ENCODE results near the gene TBC1D14. TPM values are rescaled to one million over a fixed set of nuclear protein-coding genes. Genes with fewer than 3 reads are reported as not detected.

Gene TBC1D14
- total and polyA plus RNA-seq, 2 of the 4 experiments (the other 2 are of a cell fraction): 31.7 to 40.7 TPM

DNA sequence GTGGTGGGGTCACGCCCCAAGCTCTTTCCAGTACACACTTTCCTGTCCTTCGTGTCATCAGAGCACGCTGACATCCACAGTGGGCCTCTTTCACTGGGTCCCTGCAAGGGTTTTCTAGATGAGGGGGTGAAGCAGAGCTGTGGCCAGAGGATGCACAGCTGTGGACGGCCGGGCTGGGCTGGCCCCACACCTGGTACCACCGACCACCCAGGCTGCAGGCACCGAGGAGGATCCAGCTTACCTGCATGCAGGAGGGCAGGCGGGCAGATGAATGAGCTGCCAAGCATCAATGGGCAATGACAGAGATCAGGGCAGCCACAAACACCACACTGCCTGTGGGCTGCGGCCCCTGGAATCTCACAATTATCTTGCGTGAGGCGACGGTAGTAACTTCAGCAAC lies 167.7 kb downstream of the TBC1D14 start:
- in situ Hi-C loops (cut with MboI; ENCODE audit: low sequenced_read_pairs): no loop called here

More for the DNA sequence above, 167.7 kb downstream of the TBC1D14 start:
- H3K4me3 ChIP-seq (ENCODE audit: insufficient read depth, low read depth, low read length): no peak overlapping the region
- H3K14ac ChIP-seq (replicated peaks; ENCODE audit: low read depth, low read length): no peak overlapping the region
- H4K20me1 ChIP-seq (ENCODE audit: insufficient read depth, low read length): no peaks in the 10 kb centered on the region
- intact Hi-C loops (cut with micrococcal nuclease) (no loop called here), dilution Hi-C loops (cut with HindIII; ENCODE audit: low sequenced_read_pairs, unreplicated experiment) (no loop called here)
- H3K18ac ChIP-seq (ENCODE audit: low read depth, low read length): no peak overlapping the region
- H3K4ac ChIP-seq (ENCODE audit: low read depth, low read length): no peak overlapping the region
- no peaks in the 10 kb centered on the region for H3K79me1 ChIP-seq (ENCODE audit: low read depth in 1 of 2, low read length in 2 of 2)
- H2BK5ac ChIP-seq (ENCODE audit: low read depth, low read length, poor library complexity, severe bottlenecking): no peak overlapping the region
- 0 out of 2 replicates have a peak, but pooled peaks cover 2% of the 10 kb centered on the region for H3K4me1 ChIP-seq (ENCODE audit: control insufficient read depth, insufficient read depth, low read length)
- H4K91ac ChIP-seq (ENCODE audit: insufficient read depth, low read depth, low read length): no peak overlapping the region
- no peak overlapping the region for H2BK15ac ChIP-seq (ENCODE audit: low read depth, low read length)
- peaks cover 14% of the 10 kb centered on the region for H3K27me3 ChIP-seq (ENCODE audit: control insufficient read depth, insufficient read depth, low read length)
- H3K27ac ChIP-seq (ENCODE audit: insufficient read depth, low read length): no peak overlapping the region
- DNase-seq (no peak), ATAC-seq (ENCODE audit: low read depth) (no peak)
- WGBS, 2 experiments (ENCODE audit: extremely low coverage in 2 of 2, insufficient read length in 1 of 2): 77% methylated on average over 5 of the region's 12 CpGs; no CpG with 5 or more reads in 1 of the 2 experiments
- no peak overlapping the region for H2AFZ ChIP-seq (replicated peaks; ENCODE audit: low read length, poor library complexity)
- H2BK20ac ChIP-seq (ENCODE audit: low read depth, low read length): no peak overlapping the region
- no peak overlapping the region for H3K56ac ChIP-seq (ENCODE audit: extremely low read depth, insufficient read depth, low read length)
- no peak overlapping the region for H2AK9ac ChIP-seq (replicated peaks; ENCODE audit: low read depth, low read length, poor library complexity)
- H2BK120ac ChIP-seq (ENCODE audit: low read depth, low read length): no peak overlapping the region
- CTCF ChIA-PET: no interaction called here
- no peaks in the 10 kb centered on the region for H3K9me3 ChIP-seq (ENCODE audit: control insufficient read depth, insufficient read depth, low read length)
- H3K4me2 ChIP-seq (ENCODE audit: low read depth, low read length): no peak overlapping the region
- H4K8ac ChIP-seq (ENCODE audit: low read depth in 2 of 2, low read length in 2 of 2): no peak overlapping the region
- no peaks in the 10 kb centered on the region for H3K9me1 ChIP-seq (ENCODE audit: insufficient read depth, low read length)
- H4K5ac ChIP-seq (ENCODE audit: low read depth, low read length): no peak overlapping the region
- no peaks in the 10 kb centered on the region for H3K36me3 ChIP-seq (ENCODE audit: control insufficient read depth, insufficient read depth, low read length)
- no peak overlapping the region for H2AK5ac ChIP-seq (ENCODE audit: low read depth, low read length)
- POLR2A ChIA-PET (ENCODE audit: unreplicated experiment): no interaction called here
- no peak overlapping the region for H3K9ac ChIP-seq (ENCODE audit: low read depth, low read length)
- TF ChIP-seq, protein P1, sequence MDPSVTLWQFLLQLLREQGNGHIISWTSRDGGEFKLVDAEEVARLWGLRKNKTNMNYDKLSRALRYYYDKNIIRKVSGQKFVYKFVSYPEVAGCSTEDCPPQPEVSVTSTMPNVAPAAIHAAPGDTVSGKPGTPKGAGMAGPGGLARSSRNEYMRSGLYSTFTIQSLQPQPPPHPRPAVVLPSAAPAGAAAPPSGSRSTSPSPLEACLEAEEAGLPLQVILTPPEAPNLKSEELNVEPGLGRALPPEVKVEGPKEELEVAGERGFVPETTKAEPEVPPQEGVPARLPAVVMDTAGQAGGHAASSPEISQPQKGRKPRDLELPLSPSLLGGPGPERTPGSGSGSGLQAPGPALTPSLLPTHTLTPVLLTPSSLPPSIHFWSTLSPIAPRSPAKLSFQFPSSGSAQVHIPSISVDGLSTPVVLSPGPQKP (IDR thresholded peaks at IDR 0.05; ENCODE audit: borderline replicate concordance, low read depth, low read length): no peak
- TF ChIP-seq POLR2A (IDR thresholded peaks at IDR 0.05; ENCODE audit: low read depth, low read length) (no peak), CHD1 (IDR thresholded peaks at IDR 0.05; ENCODE audit: low read depth, low read length) (no peak), RFX5 (IDR thresholded peaks at IDR 0.05; ENCODE audit: low read depth, low read length) (no peak), RAD21 (IDR thresholded peaks at IDR 0.05; ENCODE audit: low read length) (no peak), CEBPB (IDR thresholded peaks at IDR 0.05; ENCODE audit: low read depth, low read length) (no peak), NFE2L2 (IDR thresholded peaks at IDR 0.05; ENCODE audit: low read depth, low read length) (no peak), BHLHE40 (IDR thresholded peaks at IDR 0.05; ENCODE audit: low read depth, low read length) (no peak), RCOR1 (IDR thresholded peaks at IDR 0.05; ENCODE audit: insufficient replicate concordance, low read length) (no peak), FOS (IDR thresholded peaks at IDR 0.05; ENCODE audit: low read depth, low read length) (no peak), SMC3 (IDR thresholded peaks at IDR 0.05; ENCODE audit: low read depth, low read length) (no peak), MAZ (IDR thresholded peaks at IDR 0.05; ENCODE audit: borderline replicate concordance, low read depth, low read length) (no peak)
- TF ChIP-seq, protein P2, sequence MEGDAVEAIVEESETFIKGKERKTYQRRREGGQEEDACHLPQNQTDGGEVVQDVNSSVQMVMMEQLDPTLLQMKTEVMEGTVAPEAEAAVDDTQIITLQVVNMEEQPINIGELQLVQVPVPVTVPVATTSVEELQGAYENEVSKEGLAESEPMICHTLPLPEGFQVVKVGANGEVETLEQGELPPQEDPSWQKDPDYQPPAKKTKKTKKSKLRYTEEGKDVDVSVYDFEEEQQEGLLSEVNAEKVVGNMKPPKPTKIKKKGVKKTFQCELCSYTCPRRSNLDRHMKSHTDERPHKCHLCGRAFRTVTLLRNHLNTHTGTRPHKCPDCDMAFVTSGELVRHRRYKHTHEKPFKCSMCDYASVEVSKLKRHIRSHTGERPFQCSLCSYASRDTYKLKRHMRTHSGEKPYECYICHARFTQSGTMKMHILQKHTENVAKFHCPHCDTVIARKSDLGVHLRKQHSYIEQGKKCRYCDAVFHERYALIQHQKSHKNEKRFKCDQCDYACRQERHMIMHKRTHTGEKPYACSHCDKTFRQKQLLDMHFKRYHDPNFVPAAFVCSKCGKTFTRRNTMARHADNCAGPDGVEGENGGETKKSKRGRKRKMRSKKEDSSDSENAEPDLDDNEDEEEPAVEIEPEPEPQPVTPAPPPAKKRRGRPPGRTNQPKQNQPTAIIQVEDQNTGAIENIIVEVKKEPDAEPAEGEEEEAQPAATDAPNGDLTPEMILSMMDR (conservative IDR thresholded peaks at IDR 0.05; ENCODE audit: low read depth, low read length): no peak
- no TSS peak for BruUV-seq (replicated peaks)
- no peak overlapping the region for H3K23ac ChIP-seq (ENCODE audit: low read depth, low read length)
